ENCODE measurements around the gene KLHDC8B.

The KLHDC8B gene
- 0.63 to 4.1 (median 2.6) reads per million in 9 experiments for total RNA-seq

DNA sequence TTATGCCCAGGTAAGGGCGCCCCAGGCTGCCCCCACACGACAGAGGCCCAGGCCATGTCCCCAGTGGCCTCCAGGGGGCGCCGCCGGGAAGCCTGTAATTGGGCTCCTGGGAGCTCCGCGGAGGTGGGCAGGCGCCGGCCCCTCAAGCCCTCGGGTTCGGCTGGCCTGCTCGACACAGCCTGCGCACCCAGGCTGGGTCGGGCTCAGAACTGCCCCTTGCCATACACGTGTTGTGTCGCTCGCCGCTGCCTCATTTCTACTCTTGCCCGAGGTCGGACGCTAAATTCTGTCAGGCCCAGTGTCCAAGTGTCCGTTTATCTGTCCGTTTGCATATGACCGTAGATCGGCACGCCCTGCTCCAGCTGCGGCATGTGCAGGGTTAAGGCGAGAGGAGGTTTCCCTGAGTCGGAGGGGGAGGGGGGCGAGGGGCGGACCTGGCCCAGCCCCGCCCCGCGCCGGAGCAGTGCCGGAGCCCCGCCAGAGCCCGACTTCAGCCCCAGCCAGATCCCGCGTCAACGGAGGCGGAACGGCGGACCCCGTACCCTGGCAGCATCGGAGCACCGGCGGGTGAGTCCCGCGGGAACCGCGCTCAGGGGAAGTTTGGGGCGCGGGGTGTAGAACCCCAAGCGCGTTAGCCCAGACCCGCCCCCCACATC is at the start of gene KLHDC8B:
TSS of gene KLHDC8B (plus strand) at position 480 of the 656 bp plus-strand sequence. CDS start 1,172 bp downstream, outside the sequence.
- peak within 1 kb of the TSS; percentile 10 to 58 for H3K27ac Mint-ChIP-seq

DNA sequence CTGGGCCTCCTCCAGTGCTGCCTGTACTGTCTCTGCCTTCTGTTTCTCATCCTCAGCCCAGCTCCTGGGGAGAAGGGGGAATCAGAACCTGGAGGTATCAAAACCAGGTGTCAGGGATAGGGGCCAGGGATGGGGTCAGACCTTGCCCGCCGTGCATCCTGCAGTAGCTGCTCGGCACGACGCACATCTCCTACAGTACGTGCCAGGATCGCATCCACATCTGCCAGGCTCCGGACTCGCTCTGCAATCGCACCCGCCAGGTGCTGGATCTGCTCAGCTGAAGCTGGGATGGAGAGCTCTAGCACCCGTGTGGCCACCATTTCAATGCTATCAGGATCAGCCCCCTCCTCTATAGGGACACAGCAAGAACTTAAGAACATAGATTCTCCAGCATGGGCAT is 49.4 kb upstream of the KLHDC8B start:
- ATAC-seq (replicated peaks), result no peak
- Mint-ChIP-seq H3K36me3 (ENCODE audit: insufficient read depth) (peaks cover 15% of the 10 kb centered on the region), H3K27ac (peak overlapping the region; percentile 89 to 90), H3K4me3 (peak overlapping the region; percentile 80), H3K9me3 (no peaks in the 10 kb centered on the region), H3K4me1 (ENCODE audit: low read depth in 2 of 2) (peaks cover 8 to 11% of the 10 kb centered on the region in 2 donors), H3K27me3 (no peaks in the 10 kb centered on the region)
- no peak for DNase-seq

More for the DNA sequence above, at the start of gene KLHDC8B:
- Mint-ChIP-seq H3K4me3 (peak within 1 kb of the TSS; percentile 81 to 83), H3K4me1 (ENCODE audit: low read depth in 2 of 2) (peaks cover 9 to 11% of the 10 kb centered on the region in 2 donors), H3K9me3 (no peaks in the 10 kb centered on the region), H3K27me3 (no peaks in the 10 kb centered on the region), H3K36me3 (ENCODE audit: insufficient read depth) (peaks cover 2% of the 10 kb centered on the region)
- ATAC-seq (replicated peaks) (peak; percentile 84), DNase-seq (peak; percentile 83 to 89 (median 84))

DNA sequence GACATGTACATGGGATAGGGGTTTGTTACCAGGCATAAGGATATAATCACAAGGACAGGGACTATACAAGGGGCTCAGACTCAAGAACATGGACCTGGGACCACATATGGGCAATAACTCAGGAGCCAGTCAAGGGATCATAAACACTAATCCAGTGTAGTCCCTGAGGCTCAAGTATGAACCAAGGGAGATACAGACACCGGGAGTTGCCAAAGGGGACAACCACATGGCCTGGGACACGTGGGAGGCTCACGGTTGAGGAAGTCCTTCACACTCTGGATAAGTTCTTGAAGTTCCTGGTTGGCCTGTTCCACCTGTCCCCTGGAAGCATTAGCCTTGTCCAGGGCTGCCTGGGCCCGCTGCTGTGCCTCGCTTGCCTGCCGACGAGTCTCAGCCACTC is 48.9 kb upstream of the KLHDC8B start:
- DNase-seq, result no peak

DNA sequence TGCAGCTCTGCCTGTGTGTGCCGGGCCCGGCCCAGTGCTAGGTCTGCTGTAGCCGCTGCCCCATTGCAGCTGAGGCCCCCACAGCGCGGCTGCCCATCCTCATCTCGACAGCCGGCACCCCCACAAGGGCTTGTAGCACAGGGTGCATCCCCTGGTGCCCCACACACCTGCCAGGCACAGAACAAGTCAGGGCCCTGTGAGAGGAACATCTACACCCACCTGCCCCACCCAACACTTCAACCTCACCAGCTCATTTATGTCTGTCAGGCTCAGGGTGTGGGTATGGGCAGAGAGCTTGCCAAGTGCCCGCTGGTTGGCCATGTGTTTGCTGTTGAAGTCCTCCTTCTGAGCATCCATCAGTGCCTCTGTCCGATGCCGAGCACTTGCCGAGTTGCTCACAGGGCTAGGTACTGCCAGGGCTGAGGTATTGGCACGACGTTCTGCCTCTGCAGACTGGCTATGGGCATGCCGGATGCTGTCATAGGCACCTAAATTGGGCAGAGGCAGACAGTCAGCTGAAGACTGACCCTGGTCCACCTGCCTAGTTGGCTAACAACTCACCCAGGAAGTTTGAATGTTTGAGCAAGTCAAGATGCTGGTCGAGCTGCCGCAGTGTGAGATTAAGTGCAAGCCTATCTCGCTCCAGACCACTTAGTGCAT is 48.4 kb upstream of the KLHDC8B start:
- Mint-ChIP-seq H3K9me3 (no peaks in the 10 kb centered on the region), H3K4me3 (no peak overlapping the region), H3K27me3 (no peaks in the 10 kb centered on the region), H3K36me3 (ENCODE audit: insufficient read depth) (peaks cover 6% of the 10 kb centered on the region), H3K27ac (no peak overlapping the region), H3K4me1 (ENCODE audit: low read depth in 2 of 2) (peaks cover 8 to 11% of the 10 kb centered on the region in 2 donors)
- DNase-seq (no peak), ATAC-seq (replicated peaks) (no peak)

More for the DNA sequence above, 48.9 kb upstream of the KLHDC8B start:
- Mint-ChIP-seq H3K36me3 (ENCODE audit: insufficient read depth) (peaks cover 12% of the 10 kb centered on the region), H3K4me3 (peak overlapping the region in 1 of 2 donors; percentile 80), H3K9me3 (no peaks in the 10 kb centered on the region), H3K27ac (peak overlapping the region in 1 of 2 donors; percentile 89), H3K4me1 (ENCODE audit: low read depth in 2 of 2) (peaks cover 8 to 11% of the 10 kb centered on the region in 2 donors), H3K27me3 (no peaks in the 10 kb centered on the region)
- no peak for ATAC-seq (replicated peaks)

DNA sequence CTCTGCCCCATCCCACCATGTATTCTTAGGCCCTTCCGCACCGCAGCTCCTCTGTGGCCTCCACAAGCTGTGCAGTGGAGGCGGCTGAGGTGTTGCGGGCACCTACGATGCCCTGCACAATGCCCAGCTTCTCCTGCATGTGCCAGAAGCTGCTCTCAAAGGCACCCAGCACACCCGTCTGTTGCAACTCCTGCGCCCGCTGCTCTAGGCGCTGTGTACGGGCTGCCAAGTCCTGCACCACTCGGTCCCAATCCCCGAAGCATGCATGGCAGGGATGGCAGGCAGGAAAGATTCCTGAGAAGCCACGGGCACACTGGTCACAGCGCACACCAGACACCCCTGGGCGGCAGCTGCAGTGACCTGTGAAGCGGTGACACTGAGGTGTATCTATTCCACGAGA is 47.7 kb upstream of the KLHDC8B start:
- ATAC-seq (replicated peaks) (no peak), DNase-seq (no peak)
- Mint-ChIP-seq H3K27me3 (no peaks in the 10 kb centered on the region), H3K27ac (no peak overlapping the region), H3K36me3 (ENCODE audit: insufficient read depth) (no peaks in the 10 kb centered on the region), H3K4me3 (no peak overlapping the region), H3K9me3 (no peaks in the 10 kb centered on the region), H3K4me1 (ENCODE audit: low read depth in 2 of 2) (peaks cover 8 to 11% of the 10 kb centered on the region in 2 donors)

DNA sequence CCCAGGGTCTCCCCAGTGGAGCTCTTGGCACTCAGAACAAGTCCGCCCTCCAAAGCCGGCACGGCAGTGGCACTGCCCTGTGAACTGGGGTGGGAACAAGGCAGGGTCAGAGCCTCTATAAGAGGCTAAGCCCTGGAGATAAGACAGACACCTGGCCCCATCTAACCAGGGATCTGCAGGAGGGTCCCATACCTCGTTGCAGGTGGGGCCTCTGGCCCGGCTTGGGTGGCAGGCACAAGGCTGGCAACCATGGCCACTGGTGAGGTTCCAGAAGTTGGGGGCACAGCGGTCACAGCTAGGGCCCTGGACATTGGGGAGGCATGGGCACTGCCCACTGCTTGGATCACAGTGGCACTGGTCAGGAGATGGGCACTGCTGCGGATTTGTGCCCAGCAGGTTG is 47.2 kb upstream of the KLHDC8B start:
- Mint-ChIP-seq H3K27ac (no peak overlapping the region), H3K4me3 (no peak overlapping the region), H3K36me3 (ENCODE audit: insufficient read depth) (no peaks in the 10 kb centered on the region), H3K27me3 (no peaks in the 10 kb centered on the region), H3K4me1 (ENCODE audit: low read depth in 2 of 2) (peaks cover 5 to 7% of the 10 kb centered on the region in 2 donors), H3K9me3 (no peaks in the 10 kb centered on the region)
- DNase-seq (no peak), ATAC-seq (replicated peaks) (no peak)

DNA sequence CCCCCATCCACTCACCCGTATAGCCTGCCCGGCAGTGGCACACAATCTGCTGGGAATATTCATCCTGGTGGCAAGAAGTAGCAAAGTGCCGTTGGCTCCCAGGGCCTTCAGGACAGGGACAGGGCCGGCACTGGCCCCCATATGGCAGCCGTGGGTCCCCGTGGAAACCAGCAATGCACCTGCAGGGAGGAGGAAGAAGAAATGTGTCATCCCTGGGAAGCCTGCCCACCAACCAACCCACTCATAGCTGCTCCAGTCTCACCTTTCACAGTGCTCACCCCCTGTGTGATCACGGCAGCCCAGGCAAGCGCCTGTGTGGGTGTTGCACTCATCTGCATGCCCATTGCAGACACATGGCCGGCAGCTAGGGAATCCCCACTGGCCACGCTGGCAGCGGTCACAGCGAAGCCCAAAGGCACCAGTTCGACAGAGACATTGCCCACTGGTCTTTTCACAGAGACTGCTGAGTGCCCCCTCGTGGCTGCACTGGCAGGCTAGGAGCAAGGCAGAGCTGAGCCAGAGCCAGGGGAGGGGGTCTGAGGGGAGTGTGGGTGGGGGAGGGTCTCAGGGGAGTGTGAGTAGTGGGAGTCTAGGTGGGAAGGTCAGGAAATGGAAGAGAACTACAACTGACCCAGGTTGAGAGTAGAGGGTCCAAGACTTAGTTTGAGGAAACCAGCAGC is 46.3 kb upstream of the KLHDC8B start:
- no peak for DNase-seq
- Mint-ChIP-seq H3K9me3 (no peaks in the 10 kb centered on the region), H3K4me1 (ENCODE audit: low read depth in 2 of 2) (peaks cover 0 to 5% of the 10 kb centered on the region in 2 donors), H3K36me3 (ENCODE audit: insufficient read depth) (no peaks in the 10 kb centered on the region), H3K27ac (peak overlapping the region; percentile 31 to 41), H3K27me3 (no peaks in the 10 kb centered on the region), H3K4me3 (no peak overlapping the region)
- no peak for ATAC-seq (replicated peaks)

DNA sequence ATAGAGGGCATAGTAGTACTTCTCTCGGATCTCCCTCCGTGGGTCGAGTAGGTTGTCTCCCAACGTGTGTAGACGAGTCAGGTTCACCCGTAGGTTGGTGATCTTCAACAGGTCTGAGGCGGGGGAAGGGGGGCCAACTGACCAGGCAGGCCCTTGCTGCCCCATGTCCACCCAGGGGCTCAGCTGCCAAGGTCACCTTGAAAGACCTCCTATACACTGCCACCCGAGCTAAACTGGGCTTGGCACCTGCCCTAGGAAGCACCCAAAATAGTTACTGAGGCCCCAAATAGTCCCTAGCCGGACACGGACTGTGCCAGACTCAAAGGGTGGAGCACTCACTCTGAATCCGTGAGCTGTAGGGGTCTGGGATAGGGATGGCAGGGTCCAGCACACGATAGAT is 40.4 kb upstream of the KLHDC8B start:
- Mint-ChIP-seq H3K9me3 (no peaks in the 10 kb centered on the region), H3K4me3 (no peak overlapping the region), H3K4me1 (ENCODE audit: low read depth in 2 of 2) (peaks cover 0 to 4% of the 10 kb centered on the region in 2 donors)

DNA sequence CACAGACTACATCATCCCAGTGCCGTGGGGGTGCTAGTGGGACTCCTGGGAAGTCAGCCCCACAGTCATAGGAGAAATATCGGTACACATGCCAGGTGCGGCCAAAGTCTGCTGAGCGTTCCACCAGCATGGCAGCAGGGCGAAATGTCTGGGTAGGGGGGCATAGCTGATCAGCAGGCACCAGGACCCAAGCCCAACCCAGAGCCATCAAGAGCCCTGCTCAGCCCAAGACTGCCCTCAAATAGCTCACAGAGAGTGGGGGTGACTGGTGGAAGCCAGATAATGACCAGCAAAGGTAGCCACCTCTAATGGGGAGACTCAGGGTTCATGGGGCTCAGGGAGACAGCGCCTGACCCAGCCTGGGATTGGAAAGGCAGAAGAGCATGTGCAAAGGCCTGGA is 39.8 kb upstream of the KLHDC8B start:
- DNase-seq, result no peak

More for the DNA sequence above, 40.4 kb upstream of the KLHDC8B start:
- peaks cover 6 to 29% of the 10 kb centered on the region in 2 donors for H3K27me3 Mint-ChIP-seq
- ATAC-seq (replicated peaks) (no peak), DNase-seq (no peak)
- no peak overlapping the region for H3K27ac Mint-ChIP-seq
- no peaks in the 10 kb centered on the region for H3K36me3 Mint-ChIP-seq (ENCODE audit: insufficient read depth)

DNA sequence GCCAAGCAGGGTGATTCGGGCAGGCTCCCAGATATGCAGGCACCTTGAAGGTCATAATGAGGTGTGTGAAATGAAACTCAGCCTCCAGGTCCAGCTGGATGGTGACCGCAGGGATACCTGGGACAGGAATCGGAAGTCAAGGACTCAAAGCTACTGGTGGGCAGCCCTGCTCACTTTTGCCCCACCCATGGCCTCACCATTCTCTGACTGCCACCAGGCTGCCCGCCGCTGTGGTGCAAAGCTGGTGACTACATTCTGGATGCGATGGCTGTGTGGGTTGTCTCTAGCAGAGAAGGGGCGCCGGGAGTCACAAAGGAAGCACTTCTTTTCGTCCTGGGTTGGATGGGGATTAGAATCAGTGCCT is 39.3 kb upstream of the KLHDC8B start:
- Mint-ChIP-seq H3K4me3 (no peak overlapping the region), H3K27ac (no peak overlapping the region), H3K36me3 (ENCODE audit: insufficient read depth) (no peaks in the 10 kb centered on the region), H3K4me1 (ENCODE audit: low read depth in 2 of 2) (peaks cover 0 to 4% of the 10 kb centered on the region in 2 donors), H3K9me3 (no peaks in the 10 kb centered on the region), H3K27me3 (peaks cover 6 to 29% of the 10 kb centered on the region in 2 donors)
- DNase-seq (no peak), ATAC-seq (replicated peaks) (no peak)

More for the DNA sequence above, 39.8 kb upstream of the KLHDC8B start:
- no peak for ATAC-seq (replicated peaks)
- peaks cover 6 to 29% of the 10 kb centered on the region in 2 donors for H3K27me3 Mint-ChIP-seq
- no peak overlapping the region for H3K4me3 Mint-ChIP-seq
- H3K27ac Mint-ChIP-seq, result no peak overlapping the region
- no peaks in the 10 kb centered on the region for H3K36me3 Mint-ChIP-seq (ENCODE audit: insufficient read depth)
- peaks cover 0 to 4% of the 10 kb centered on the region in 2 donors for H3K4me1 Mint-ChIP-seq (ENCODE audit: low read depth in 2 of 2)
- H3K9me3 Mint-ChIP-seq, result no peaks in the 10 kb centered on the region

DNA sequence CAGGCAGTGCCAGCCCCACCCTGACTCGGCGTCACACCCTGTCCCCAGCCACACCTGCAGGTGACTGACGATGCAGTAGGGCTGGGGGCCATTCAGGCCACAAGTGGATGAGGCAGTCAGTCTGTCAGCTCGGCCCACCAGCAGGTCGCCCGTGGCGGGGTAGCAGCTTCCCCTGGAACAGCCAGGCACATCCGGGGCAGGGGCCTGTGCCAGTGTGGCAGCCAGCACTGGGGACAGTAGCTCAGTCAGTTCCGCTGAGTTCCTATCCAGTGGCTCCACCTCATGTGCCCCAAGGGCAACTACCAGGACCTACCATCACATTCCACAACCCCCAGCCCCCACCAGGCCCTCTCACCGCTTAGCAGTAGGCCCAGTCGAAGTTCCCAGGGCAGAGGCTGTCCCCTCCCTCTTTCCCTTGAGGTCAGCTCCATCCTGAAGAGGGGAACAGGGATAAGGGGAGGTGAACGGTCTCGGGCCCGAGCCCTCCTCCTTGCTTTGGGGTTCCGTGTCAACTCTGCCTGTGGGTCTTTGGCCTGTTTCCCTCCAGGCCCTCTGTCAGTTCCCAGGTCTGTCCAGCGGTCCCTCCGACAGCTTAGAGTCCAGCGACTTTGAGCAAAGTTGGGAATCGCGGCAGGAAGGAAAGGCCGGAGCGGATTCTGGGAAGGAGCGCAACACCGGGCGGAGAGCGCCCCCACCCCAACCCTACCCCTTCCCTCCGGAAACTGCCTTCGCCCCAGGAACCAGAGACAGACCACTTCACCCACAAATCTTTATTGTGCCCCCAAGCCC is 38.8 kb upstream of the KLHDC8B start, which contains the start of gene LAMB2:
TSS of gene LAMB2 (minus strand) at position 614 of the 789 bp plus-strand sequence. CDS start at position 431, 183 bp downstream.
- Mint-ChIP-seq H3K4me3 (no peak within 1 kb of the TSS), H3K27ac (no peak within 1 kb of the TSS), H3K27me3 (peaks cover 11 to 35% of the 10 kb centered on the region in 2 donors), H3K36me3 (ENCODE audit: insufficient read depth) (no peaks in the 10 kb centered on the region), H3K9me3 (no peaks in the 10 kb centered on the region), H3K4me1 (ENCODE audit: low read depth in 2 of 2) (peaks cover 0 to 4% of the 10 kb centered on the region in 2 donors)
- ATAC-seq (replicated peaks), result no peak
- DNase-seq, result no peak

DNA sequence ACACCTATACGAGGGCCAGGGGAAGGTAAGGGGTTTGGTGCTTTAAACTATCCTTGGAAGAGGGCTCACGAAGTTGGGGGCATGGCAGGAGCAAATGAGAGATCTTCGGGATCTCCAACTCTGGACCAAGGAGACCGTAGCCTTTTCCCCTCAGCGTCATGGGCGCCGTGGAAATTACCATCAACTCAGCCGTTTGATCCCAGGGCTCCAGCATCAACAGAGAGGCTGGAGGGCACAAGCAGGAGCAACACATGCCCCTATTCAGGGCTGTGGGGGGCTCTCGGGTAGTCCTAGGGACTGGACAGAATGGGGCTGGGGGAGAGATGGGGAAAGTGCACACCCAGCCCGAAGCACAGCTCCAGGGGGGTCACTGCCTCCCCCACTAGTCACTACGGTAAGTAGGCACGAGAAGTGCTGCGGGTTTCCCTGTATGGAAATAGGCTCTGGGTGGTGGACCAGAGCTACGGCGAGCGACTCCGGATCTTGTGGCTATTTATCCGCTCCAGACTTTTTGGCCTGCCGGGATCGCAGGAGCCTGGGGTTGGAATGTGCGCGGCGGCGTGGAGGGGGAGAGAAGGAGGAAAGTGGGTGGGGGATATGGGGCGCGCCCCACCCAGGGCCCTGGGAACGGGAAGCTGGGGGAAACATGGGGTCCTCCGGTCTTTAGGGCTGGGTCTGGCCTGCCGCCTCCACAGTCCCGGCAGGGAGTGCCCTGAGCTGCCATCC is 38.0 kb upstream of the KLHDC8B start:
- DNase-seq (no peak), ATAC-seq (replicated peaks) (no peak)
- Mint-ChIP-seq H3K9me3 (no peaks in the 10 kb centered on the region), H3K4me3 (no peak overlapping the region), H3K27me3 (peaks cover 14 to 42% of the 10 kb centered on the region in 2 donors), H3K27ac (no peak overlapping the region), H3K36me3 (ENCODE audit: insufficient read depth) (no peaks in the 10 kb centered on the region), H3K4me1 (ENCODE audit: low read depth in 2 of 2) (peaks cover 0 to 4% of the 10 kb centered on the region in 2 donors)
